ENCODE data around the gene MYOT. TPM values are rescaled to one million over a fixed set of nuclear protein-coding genes. Genes with fewer than 3 reads are reported as not detected.

The MYOT gene
- total RNA-seq, 2 experiments from 2014 or later = not detected

DNA sequence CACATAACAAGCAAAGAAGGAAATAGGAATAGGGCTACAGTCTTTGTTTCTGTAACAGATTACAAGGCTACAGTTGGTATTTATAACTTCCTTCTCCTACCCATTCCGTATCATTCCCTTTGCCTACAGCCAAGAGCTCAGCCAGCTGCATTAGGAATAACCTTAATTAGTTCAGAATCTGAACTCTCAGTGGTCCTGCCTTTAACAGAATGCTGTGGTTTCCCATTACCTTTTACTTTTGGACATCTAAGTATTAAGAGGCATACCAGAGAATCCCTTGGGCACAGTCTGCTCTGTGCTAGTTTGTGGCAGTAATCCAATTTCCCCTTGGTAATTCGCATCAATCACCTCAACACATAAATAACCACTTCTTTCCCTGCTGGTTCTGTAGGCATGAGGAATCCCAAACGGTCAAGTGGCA, 65.8 kb downstream of the MYOT start:
- H3K36me3 Mint-ChIP-seq (ENCODE audit: low read depth) = peaks cover 8% of the 10 kb centered on the region
- no peaks in the 10 kb centered on the region for H3K27me3 Mint-ChIP-seq
- TF ChIP-seq, protein P1, sequence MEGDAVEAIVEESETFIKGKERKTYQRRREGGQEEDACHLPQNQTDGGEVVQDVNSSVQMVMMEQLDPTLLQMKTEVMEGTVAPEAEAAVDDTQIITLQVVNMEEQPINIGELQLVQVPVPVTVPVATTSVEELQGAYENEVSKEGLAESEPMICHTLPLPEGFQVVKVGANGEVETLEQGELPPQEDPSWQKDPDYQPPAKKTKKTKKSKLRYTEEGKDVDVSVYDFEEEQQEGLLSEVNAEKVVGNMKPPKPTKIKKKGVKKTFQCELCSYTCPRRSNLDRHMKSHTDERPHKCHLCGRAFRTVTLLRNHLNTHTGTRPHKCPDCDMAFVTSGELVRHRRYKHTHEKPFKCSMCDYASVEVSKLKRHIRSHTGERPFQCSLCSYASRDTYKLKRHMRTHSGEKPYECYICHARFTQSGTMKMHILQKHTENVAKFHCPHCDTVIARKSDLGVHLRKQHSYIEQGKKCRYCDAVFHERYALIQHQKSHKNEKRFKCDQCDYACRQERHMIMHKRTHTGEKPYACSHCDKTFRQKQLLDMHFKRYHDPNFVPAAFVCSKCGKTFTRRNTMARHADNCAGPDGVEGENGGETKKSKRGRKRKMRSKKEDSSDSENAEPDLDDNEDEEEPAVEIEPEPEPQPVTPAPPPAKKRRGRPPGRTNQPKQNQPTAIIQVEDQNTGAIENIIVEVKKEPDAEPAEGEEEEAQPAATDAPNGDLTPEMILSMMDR (IDR thresholded peaks at IDR 0.05) = no peak
- ChIA-PET CTCF (interaction anchor here (1.1 kb wide), 1 partner anchor 52 kb away, joined by 3 read pairs; no protein-coding TSS in a partner anchor), POLR2A (no interaction called here)
- no peak overlapping the region for H3K27ac Mint-ChIP-seq
- intact Hi-C loops (cut with micrococcal nuclease) = no loop called here
- H3K4me3 Mint-ChIP-seq = no peak overlapping the region
- ATAC-seq = no peak
- H3K9me3 Mint-ChIP-seq = no peaks in the 10 kb centered on the region
- H3K4me1 Mint-ChIP-seq (ENCODE audit: low read depth) = peaks cover 9% of the 10 kb centered on the region
- DNase-seq = no peak

DNA sequence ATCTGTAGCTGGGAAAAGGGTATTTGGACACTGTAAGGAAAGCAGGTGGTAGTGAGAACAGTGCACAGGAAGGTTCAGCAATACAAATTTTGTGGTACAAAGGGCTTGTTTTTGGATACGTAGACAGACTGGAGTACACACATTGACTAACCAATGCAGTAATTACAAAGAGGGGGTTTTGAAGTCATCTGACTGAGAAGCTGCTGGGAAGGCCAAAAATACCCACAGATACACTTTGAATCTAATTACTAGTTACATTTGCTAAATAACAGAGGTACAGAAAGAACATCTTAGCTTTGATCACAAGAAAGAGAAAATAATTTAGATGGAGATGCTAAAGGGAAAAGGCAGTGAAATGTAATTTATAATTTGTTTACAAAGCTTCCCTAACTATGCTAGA, 67.5 kb downstream of the MYOT start:
- Mint-ChIP-seq H3K27me3 (no peaks in the 10 kb centered on the region), H3K4me3 (no peak overlapping the region), H3K9me3 (no peaks in the 10 kb centered on the region), H3K36me3 (ENCODE audit: low read depth) (peaks cover 16% of the 10 kb centered on the region), H3K27ac (peak overlapping the region; percentile 65), H3K4me1 (ENCODE audit: low read depth) (peaks cover 19% of the 10 kb centered on the region)
- DNase-seq (no peak), ATAC-seq (no peak)
- TF ChIP-seq, protein P1 (IDR thresholded peaks at IDR 0.05) = no peak
- intact Hi-C loops (cut with micrococcal nuclease) = no loop called here
- CTCF ChIA-PET = interaction anchor here (0.9 to 1.7 kb wide), 4 partner anchors 25 to 183 kb away, joined by 3 to 5 read pairs (median 3); no protein-coding TSS in a partner anchor
- POLR2A ChIA-PET = interaction anchor here (1.0 kb wide), 1 partner anchor 88 kb away, joined by 3 read pairs; no protein-coding TSS in a partner anchor

DNA sequence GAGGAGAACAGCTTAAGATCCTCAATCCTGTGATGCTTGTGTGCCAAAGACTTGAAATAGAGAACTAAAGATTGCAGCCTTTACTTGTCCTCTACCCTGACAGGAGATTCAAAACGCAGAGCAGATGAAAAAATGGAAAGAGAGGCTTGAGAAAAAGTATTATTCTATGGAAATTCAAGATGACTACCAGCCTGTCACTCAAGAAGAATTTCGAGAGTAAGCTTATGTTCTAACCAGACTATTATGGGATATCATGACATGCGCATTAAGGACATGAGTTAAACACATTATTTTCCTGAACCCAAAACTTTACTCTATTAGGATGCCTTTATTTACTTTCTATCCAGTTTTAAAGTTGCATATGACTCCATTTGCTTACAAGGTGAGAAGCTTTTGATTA, 68.0 kb downstream of the MYOT start:
- Mint-ChIP-seq H3K9me3 (no peaks in the 10 kb centered on the region), H3K27me3 (no peaks in the 10 kb centered on the region), H3K27ac (peak overlapping the region; percentile 65), H3K36me3 (ENCODE audit: low read depth) (peaks cover 16% of the 10 kb centered on the region), H3K4me3 (no peak overlapping the region), H3K4me1 (ENCODE audit: low read depth) (peaks cover 19% of the 10 kb centered on the region)
- POLR2A ChIA-PET = interaction anchor here (1.0 kb wide), 2 partner anchors 9 to 88 kb away, joined by 3 read pairs; no protein-coding TSS in a partner anchor
- no peak for DNase-seq
- ATAC-seq = no peak
- TF ChIP-seq, protein P1 (IDR thresholded peaks at IDR 0.05) = no peak
- CTCF ChIA-PET = interaction anchor here (0.9 to 1.7 kb wide), 7 partner anchors 25 to 275 kb away, joined by 3 to 7 read pairs (median 3); no protein-coding TSS in a partner anchor
- intact Hi-C loops (cut with micrococcal nuclease) = no loop called here

Other genes with a start within 250 kb of the MYOT start
- 10 to 100 TPM in 1 of 2 experiments, 1 to 10 TPM in 1; 9.2 to 12.2 TPM for gene KLHL3, start 131.8 kb upstream of the MYOT start, total RNA-seq
- gene HNRNPA0, start 113.5 kb upstream of the MYOT start, total RNA-seq = 10 to 100 TPM; 32.8 to 33.1 TPM
- gene PKD2L2, start 21.6 kb downstream of the MYOT start, total RNA-seq = not detected
- gene FAM13B, start 165.2 kb downstream of the MYOT start, total RNA-seq = 10 to 100 TPM; 14.8 to 17.5 TPM
- gene WNT8A, start 216.2 kb downstream of the MYOT start, total RNA-seq = not detected